SH-SY5Y (cell line): ENCODE measurements around the gene STAC.

ENCODE experiments used
- GATA2 ChIP-seq: IDR thresholded peaks from 2 replicates; pipeline ENCODE4 v1.6.1; 2011; ENCODE audit warnings: mild to moderate bottlenecking, low read depth, low read length
- GATA3 ChIP-seq: IDR thresholded peaks from 2 replicates; pipeline ENCODE4 v1.6.1; 2011; ENCODE audit warnings: low read depth, mild to moderate bottlenecking, low read length, moderate library complexity

DNA sequence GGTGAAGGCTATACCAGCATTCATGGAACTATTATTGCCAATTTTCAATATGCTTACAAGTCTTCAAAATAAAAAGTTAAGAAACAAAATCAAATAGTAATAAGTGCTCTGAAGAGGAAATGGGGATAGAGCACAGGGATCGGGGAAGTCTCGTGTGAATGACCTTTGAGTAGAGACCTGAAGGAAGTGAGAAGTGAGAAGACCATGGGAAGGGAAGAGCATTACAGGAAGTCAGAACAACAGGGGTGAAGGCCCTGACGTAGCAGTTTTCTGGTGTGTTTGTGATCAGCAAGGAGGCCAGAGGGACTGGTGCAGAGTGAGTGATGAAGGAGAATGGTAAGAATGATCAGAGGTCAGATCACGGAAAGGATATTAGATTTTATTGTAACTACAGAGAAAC, 48.1 kb downstream of the STAC start:
- TF ChIP-seq GATA2: no peak
- no peak for TF ChIP-seq GATA3
